Heart left ventricle (tissue), 16 donors: ENCODE results near the gene GPR176. TPM values are rescaled to one million over a fixed set of nuclear protein-coding genes. Genes with fewer than 3 reads are reported as not detected.

Experiments
- ATAC-seq, 4 donors: fragments of 200-7000 bp; cut with Tn5 transposase; one replicate each; pipeline ENCODE4 v1.9.1; 2020 to 2022; ENCODE audit warnings: moderate library complexity in 4 of 4, mild to moderate bottlenecking in 3 of 4, moderate number of reproducible peaks in 1 of 4
- DNase-seq, 5 donors: peaks; one replicate each; pipeline ENCODE4 v3.0.0-alpha.2; 2020
- H3K27ac ChIP-seq, 12 donors: fragments of 200-600 bp; sonication (generic) in 4 of 12; one replicate each; pipeline versions ENCODE4 v1.5.0 to v1.8.0; 2016 to 2022; ENCODE audit warnings: mild to moderate bottlenecking in 2 of 12
- H3K27me3 ChIP-seq, 9 donors: fragments of 200-600 bp; sonication (generic) in 2 of 9; one replicate each; pipeline versions ENCODE4 v1.5.1 to v1.8.0; 2016 to 2022; ENCODE audit warnings: mild to moderate bottlenecking in 3 of 9
- H3K36me3 ChIP-seq, 9 donors: fragments of 200-600 bp; sonication (generic) in 2 of 9; one replicate each; pipeline versions ENCODE4 v1.5.0 to v1.8.0; 2018 to 2022; ENCODE audit warnings: mild to moderate bottlenecking in 2 of 9
- H3K4me1 ChIP-seq, 12 donors: fragments of 200-600 bp; sonication (generic) in 4 of 12; one replicate each; pipeline versions ENCODE4 v1.5.0 to v1.8.0; 2016 to 2022; ENCODE audit warnings: mild to moderate bottlenecking in 3 of 12
- H3K4me3 ChIP-seq, 12 donors: fragments of 200-600 bp; sonication (generic) in 4 of 12; one replicate each; pipeline versions ENCODE4 v1.5.0 to v1.8.0; 2017 to 2022; ENCODE audit warnings: mild to moderate bottlenecking in 9 of 12, moderate library complexity in 4 of 12
- H3K9me3 ChIP-seq, 12 donors: fragments of 200-600 bp; sonication (generic) in 4 of 12; one replicate each; pipeline versions ENCODE4 v1.5.0 to v1.8.0; 2016 to 2022; ENCODE audit warnings: mild to moderate bottlenecking in 1 of 12
- POLR2A ChIP-seq, 2 donors: fragments of 450-650 bp; IDR thresholded peaks; one replicate each; pipeline ENCODE4 v1.6.1; 2017; ENCODE audit warnings: antibody characterized with exemption in 2 of 2, mild to moderate bottlenecking in 2 of 2, moderate library complexity in 2 of 2
- WGBS, 4 donors: extraction: QIAGEN DNeasy Blood & Tissue Kit in 2 of 4; methylation state at CpG; one replicate each; pipeline versions ENCODE4 v1.1.5 to v1.1.7; 2013 to 2018; 5-methylcytosine and 5-hydroxymethylcytosine counted together
- intact Hi-C, 10 donors: fragments of 100-400 bp; cut with DNase I; formaldehyde crosslinking; loops; one replicate each; pipeline versions ENCODE4 v1.11.1 to v1.14.2; 2022
- polyA plus RNA-seq, 2 donors: library from polyadenylated mRNA; stranded (reverse); fragments of 200-250 nt; gene quantifications; one replicate each; pipeline ENCODE4 v1.2.3, GENCODE V29; 2013
- total RNA-seq, 9 donors: library from RNA; depleted of rRNA in 2 of 9; stranded (reverse); fragments of >200 nt in 2 of 9; fragmentation: NEBNext Ultra II Directional in 3 of 9; extraction: Animal tissue kit (Norgen Biotek cat#: 25700) in 3 of 9; gene quantifications; one replicate each; pipeline versions ENCODE4 v1.1.0 to v1.2.4, GENCODE V29; 2016 to 2023
- TF ChIP-seq, protein P1 (sequence below), 12 donors: fragments of 200-600 bp; sonication (generic) in 4 of 12; IDR thresholded peaks; one replicate each; pipeline versions ENCODE4 v1.5.0 to v1.8.0; 2018 to 2022; ENCODE audit warnings: antibody characterized with exemption in 12 of 12, mild to moderate bottlenecking in 5 of 12
- donor health status: ischemic (EF 13 %, LVEDD 7.1; RV severe dilation, severe dysfunction).
- donor health status: healthy with polysubstance abuse.
- donor health status: DM: no; HTN: yes; CAD: no.
- donor health status: DM: no; HTN: no; CAD: no.
- donor health status: ischemic (EF 25% LVEDD 6.9; RV normal size, moderate dysfunction).
- donor health status: ischemic (EF 25% LVEDD 5.7; RV mildly dilated, moderate dysfunction).
- donor health status: healthy.
- donor health status: DM: yes; HTN: yes; CAD: no.
- donor health status: ischemic (EF 35%, LVEDD 5.7; RV mildly dilated, moderate dysfunction).
- donor health status: nonischemic (EF 11% LVEDD 7.7; RV severe dilation, severe dysfunction).
- donor health status: DM: yes; HTN: yes; CAD: no.
- donor health status: PGD.
- donor health status: ischemic (EF 29% LVEDD 5.4; RV normal size, mild dysfunction).
- donor health status: nonischemic (EF 23%, LVEDD 6.1; RV moderate dilation, normal function).

GPR176 gene
- total and polyA plus RNA-seq, 11 donors, result 1.1 to 4.3 (median 2.1) TPM

DNA sequence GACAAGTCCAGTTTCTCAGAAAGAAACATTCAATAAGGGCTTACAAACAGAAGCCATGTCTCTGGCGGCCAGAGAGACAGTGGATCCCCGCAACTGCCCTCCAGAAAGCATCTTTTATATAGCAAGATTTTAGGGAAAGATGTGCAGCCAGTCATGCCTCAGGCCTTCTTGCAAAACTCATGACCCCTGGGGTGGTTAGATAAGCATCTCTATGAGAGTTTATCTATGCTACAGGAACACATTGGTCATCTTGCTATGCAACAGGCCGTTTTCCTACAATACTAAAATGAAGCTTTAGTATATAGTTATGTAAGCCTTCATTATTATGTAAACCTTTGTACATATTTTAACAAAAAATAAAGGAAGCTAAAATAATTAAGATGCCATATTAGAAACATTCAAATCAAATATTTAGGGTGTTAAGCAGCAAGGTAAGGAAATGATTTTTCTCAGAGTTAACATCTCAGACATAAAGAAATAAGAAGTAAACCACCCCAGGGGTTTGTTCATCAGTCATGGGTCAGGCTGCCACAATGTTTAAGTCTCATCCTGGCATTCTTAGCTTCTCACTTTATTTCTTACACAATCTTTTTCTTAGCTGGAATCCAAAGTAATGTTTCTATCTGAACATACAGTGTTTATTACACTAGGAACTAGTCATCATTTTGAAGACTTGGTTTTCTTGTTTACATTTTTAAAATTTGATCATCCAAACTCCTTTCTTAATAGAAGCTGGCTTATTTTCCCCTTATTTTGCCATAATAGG lies 131.1 kb downstream of the GPR176 start:
- no peaks in the 10 kb centered on the region for H3K27me3 ChIP-seq
- H3K9me3 ChIP-seq, result no peaks in the 10 kb centered on the region
- H3K27ac ChIP-seq, result no peak overlapping the region
- WGBS, 4 donors, result 79 to 83% (median 80%) methylated on average over 3 of the region's 3 CpGs
- intact Hi-C loops, result loop anchor here (2.0 to 10.0 kb wide), 12 partner anchors 83 to 486 kb away; partner anchors contain the start of genes EIF2AK4 (in 5 of the 10) and BMF (in 2 of the 10)
- H3K4me1 ChIP-seq, result peaks cover 0 to 21% (median 6%) of the 10 kb centered on the region in 12 donors
- no peaks in the 10 kb centered on the region for H3K36me3 ChIP-seq
- no peak for ATAC-seq
- TF ChIP-seq, protein P1, sequence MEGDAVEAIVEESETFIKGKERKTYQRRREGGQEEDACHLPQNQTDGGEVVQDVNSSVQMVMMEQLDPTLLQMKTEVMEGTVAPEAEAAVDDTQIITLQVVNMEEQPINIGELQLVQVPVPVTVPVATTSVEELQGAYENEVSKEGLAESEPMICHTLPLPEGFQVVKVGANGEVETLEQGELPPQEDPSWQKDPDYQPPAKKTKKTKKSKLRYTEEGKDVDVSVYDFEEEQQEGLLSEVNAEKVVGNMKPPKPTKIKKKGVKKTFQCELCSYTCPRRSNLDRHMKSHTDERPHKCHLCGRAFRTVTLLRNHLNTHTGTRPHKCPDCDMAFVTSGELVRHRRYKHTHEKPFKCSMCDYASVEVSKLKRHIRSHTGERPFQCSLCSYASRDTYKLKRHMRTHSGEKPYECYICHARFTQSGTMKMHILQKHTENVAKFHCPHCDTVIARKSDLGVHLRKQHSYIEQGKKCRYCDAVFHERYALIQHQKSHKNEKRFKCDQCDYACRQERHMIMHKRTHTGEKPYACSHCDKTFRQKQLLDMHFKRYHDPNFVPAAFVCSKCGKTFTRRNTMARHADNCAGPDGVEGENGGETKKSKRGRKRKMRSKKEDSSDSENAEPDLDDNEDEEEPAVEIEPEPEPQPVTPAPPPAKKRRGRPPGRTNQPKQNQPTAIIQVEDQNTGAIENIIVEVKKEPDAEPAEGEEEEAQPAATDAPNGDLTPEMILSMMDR (IDR thresholded peaks at IDR 0.05), result no peak
- TF ChIP-seq POLR2A (IDR thresholded peaks at IDR 0.05), result no peak
- H3K4me3 ChIP-seq, result no peak overlapping the region
- DNase-seq, result no peak

DNA sequence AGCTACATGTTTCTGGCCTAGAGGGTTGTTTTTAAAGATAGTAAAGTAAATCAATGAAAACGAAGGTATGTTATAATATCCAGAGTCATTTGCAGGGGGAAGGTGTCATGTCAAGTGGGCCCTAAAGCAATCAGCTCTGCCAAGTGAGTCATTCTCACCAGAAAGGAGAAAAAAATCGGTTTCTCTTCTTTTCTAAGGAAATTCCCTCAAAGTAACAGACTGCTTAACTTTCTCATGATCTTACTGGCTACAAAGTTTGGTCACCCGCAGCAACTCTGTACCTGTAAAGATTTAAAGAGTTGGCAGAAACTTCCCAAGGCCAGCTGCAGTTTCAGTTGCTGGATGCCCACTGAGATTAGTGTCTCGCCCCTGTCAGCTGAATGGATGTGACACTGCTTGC lies 132.0 kb downstream of the GPR176 start:
- H3K4me3 ChIP-seq, result no peak overlapping the region
- no peaks in the 10 kb centered on the region for H3K9me3 ChIP-seq
- no peak overlapping the region for H3K27ac ChIP-seq
- TF ChIP-seq POLR2A (IDR thresholded peaks at IDR 0.05), result no peak
- TF ChIP-seq, protein P1 (IDR thresholded peaks at IDR 0.05), result no peak
- WGBS, 4 donors, result 70 to 81% (median 74%) methylated on average over 4 of the region's 4 CpGs
- H3K27me3 ChIP-seq, result no peaks in the 10 kb centered on the region
- intact Hi-C loops, result loop anchor here (2.0 to 10.0 kb wide), 12 partner anchors 84 to 487 kb away; partner anchors contain the start of genes EIF2AK4 (in 5 of the 10) and BMF (in 2 of the 10)
- ATAC-seq (no peak), DNase-seq (no peak)
- H3K4me1 ChIP-seq, result peaks cover 0 to 29% (median 14%) of the 10 kb centered on the region in 12 donors
- H3K36me3 ChIP-seq, result no peaks in the 10 kb centered on the region

DNA sequence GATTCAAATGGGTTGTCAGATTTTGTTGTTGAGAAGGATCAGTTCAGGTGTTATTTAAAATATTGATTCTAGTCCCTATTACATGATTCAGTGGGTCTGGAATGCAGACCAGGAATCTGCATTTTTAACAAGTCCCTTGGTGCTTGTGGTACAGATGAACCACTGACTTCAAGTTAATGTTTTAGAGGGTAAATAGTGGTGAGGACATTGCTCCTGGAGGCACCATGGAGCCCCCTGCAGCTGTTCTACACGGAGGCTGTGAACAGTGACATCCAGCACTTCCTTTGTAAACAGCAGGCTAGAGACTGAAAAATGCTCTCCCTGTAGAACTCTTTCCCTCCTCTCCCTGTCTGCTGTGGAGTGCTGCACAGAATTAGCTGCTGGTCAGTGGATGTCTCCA lies 132.6 kb downstream of the GPR176 start:
- DNase-seq (no peak), ATAC-seq (no peak)
- TF ChIP-seq, protein P1 (IDR thresholded peaks at IDR 0.05), result no peak
- no peak for TF ChIP-seq POLR2A (IDR thresholded peaks at IDR 0.05)
- no peaks in the 10 kb centered on the region for H3K9me3 ChIP-seq
- intact Hi-C loops, result loop anchor here (2.0 to 10.0 kb wide), 13 partner anchors 85 to 487 kb away; partner anchors contain the start of genes EIF2AK4 (in 5 of the 10) and BMF (in 2 of the 10)
- H3K4me1 ChIP-seq, result peaks cover 0 to 29% (median 14%) of the 10 kb centered on the region in 12 donors
- no peak overlapping the region for H3K27ac ChIP-seq
- H3K27me3 ChIP-seq, result no peaks in the 10 kb centered on the region
- no peak overlapping the region for H3K4me3 ChIP-seq
- 0 to 40% (median 32%) methylated on average over 1 of the region's 1 CpG for WGBS, 4 donors
- H3K36me3 ChIP-seq, result no peaks in the 10 kb centered on the region

DNA sequence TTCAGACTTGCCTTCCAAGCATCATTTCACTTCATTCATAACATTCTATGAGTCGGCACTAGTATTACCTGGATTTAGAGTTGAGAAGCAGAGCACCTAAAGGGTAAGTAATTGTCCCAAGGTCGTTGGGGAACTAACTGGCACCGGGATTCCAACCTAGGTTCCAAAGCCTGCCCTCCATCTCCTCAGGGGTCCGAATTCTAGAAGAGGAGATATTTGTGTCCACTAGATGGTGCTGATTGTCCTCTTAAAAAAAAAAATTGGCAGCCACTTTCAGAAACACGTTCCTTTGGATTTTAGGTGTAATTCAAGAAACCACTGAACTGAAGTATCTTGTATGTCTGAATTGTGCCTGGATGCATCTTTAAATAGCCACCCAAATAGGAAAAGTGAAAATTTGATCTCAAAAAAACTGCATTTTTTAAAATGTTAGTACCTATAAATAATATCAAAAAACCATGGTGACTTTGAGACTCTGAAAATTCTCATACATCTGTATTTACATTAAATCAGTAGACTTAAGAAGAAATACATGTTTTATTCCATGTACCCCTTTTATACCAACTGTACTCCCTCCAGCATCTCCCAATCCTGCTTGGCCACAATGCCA lies 133.5 kb downstream of the GPR176 start:
- WGBS, 4 donors, result 5 to 10% (median 8%) methylated on average over 5 of the region's 5 CpGs
- Histone ChIP-seq H3K36me3 (no peaks in the 10 kb centered on the region), H3K4me3 (no peak overlapping the region), H3K27me3 (no peaks in the 10 kb centered on the region), H3K4me1 (peaks cover 0 to 35% (median 17%) of the 10 kb centered on the region in 12 donors), H3K27ac (no peak overlapping the region), H3K9me3 (no peaks in the 10 kb centered on the region)
- TF ChIP-seq, protein P1 (IDR thresholded peaks at IDR 0.05), result peak; percentile 45 to 75 (median 63)
- no peak for TF ChIP-seq POLR2A (IDR thresholded peaks at IDR 0.05)
- intact Hi-C loops, result loop anchor here (1.0 to 10.0 kb wide), 14 partner anchors 86 to 488 kb away; partner anchors contain the start of genes EIF2AK4 (in 6 of the 10) and BMF (in 2 of the 10)
- DNase-seq (no peak), ATAC-seq (no peak)
